GM19397 (cell line): ENCODE data around the gene CYB5A.
A peak's percentile ranks its signal among the peaks of the same experiment; 100 is the strongest.
"Not testable (repeated sequence)": the region's sequence is repeated elsewhere in the genome, so short reads cannot be mapped to it uniquely, and the experiment has no call there.

Source experiments
- ATAC-seq: cut with Tn5 transposase; IDR thresholded peaks from one replicate; pipeline ENCODE4 v1.9.1; 2021; ENCODE audit warnings: mild to moderate bottlenecking, moderate library complexity; ENCODE audit not compliant: unreplicated experiment

CYB5A gene

GRCh38 chr18:74291771-74292540, at the start of gene CYB5A:
Gene CYB5A (minus strand): TSS chr18:74291963. CDS start chr18:74291875, 88 bp downstream.
- ATAC-seq = peak; percentile 99

GRCh38 chr18:74337912-74338309, 46.1 kb upstream of the CYB5A start:
- no peak for ATAC-seq

GRCh38 chr18:74337155-74337911, 45.6 kb upstream of the CYB5A start:
- no peak for ATAC-seq

GRCh38 chr18:74336656-74337055, 44.9 kb upstream of the CYB5A start:
- no peak for ATAC-seq

- no peak for ATAC-seq
These were observed 42.6 kb upstream of the CYB5A start for GRCh38 chr18:74334242-74334893.

GRCh38 chr18:74333091-74333490, 41.3 kb upstream of the CYB5A start:
- no peak for ATAC-seq

GRCh38 chr18:74331404-74331803, 39.6 kb upstream of the CYB5A start:
- no peak for ATAC-seq

- no peak for ATAC-seq
These were observed 38.0 kb upstream of the CYB5A start for GRCh38 chr18:74329688-74330205.

- ATAC-seq = no peak
These were observed 36.4 kb upstream of the CYB5A start for GRCh38 chr18:74328206-74328605.

GRCh38 chr18:74326791-74327190, 35.0 kb upstream of the CYB5A start:
- ATAC-seq = not testable (repeated sequence)

- no peak for ATAC-seq
These were observed 34.5 kb upstream of the CYB5A start for GRCh38 chr18:74326231-74326630.

GRCh38 chr18:74316257-74317170, 24.8 kb upstream of the CYB5A start:
- ATAC-seq = no peak

GRCh38 chr18:74315464-74316256, 23.9 kb upstream of the CYB5A start, which contains the start of gene C18orf63:
Gene C18orf63 (plus strand): TSS chr18:74315839. CDS start chr18:74317866, 2,027 bp downstream.
- ATAC-seq = no peak

- ATAC-seq = no peak
These were observed 23.1 kb upstream of the CYB5A start for GRCh38 chr18:74314759-74315463.

- no peak for ATAC-seq
These were observed 19.2 kb upstream of the CYB5A start for GRCh38 chr18:74311000-74311399.

- ATAC-seq = peak; percentile 86
These were observed 18.6 kb upstream of the CYB5A start for GRCh38 chr18:74310411-74310810.

GRCh38 chr18:74303936-74304335, 12.2 kb upstream of the CYB5A start:
- ATAC-seq = no peak

- ATAC-seq = no peak
These were observed 11.5 kb upstream of the CYB5A start for GRCh38 chr18:74303306-74303705.

- no peak for ATAC-seq
These were observed 8.0 kb upstream of the CYB5A start for GRCh38 chr18:74299746-74300145.
